Measurements from ENCODE around the gene C2orf92.

C2orf92 gene

DNA sequence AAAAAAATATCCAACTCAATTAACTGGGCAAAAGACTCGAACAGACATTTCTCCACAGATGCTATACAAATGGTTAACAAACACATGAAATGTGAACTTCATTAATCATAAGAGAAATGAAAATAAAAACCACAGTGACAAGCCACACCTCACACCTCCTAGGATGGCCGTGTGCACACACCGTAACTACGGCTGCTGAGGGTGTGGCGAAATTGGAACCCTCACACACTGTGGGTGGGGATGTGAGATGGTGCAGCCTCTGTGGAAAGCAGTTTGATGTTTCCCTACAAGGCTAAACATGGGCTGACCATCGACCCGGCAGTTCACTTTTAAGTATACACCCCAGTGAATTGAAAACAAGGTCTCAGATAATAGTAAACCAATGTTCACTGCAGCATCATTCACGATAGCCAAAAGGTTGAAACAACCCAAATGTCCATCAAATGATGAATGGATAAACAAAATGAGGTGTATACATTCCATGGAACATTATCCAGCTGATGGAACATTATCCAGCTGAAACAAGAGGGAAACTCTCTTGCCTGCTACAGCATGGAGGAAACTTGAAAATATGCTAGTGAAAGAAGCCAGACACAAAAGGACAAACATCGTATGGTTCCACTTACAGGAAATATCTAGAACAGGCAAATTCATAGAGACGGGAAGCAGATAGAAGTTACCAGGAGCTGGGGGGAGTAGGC, 76.1 kb downstream of the C2orf92 start:
- no peak for ATAC-seq
- TF ChIP-seq, protein P1, sequence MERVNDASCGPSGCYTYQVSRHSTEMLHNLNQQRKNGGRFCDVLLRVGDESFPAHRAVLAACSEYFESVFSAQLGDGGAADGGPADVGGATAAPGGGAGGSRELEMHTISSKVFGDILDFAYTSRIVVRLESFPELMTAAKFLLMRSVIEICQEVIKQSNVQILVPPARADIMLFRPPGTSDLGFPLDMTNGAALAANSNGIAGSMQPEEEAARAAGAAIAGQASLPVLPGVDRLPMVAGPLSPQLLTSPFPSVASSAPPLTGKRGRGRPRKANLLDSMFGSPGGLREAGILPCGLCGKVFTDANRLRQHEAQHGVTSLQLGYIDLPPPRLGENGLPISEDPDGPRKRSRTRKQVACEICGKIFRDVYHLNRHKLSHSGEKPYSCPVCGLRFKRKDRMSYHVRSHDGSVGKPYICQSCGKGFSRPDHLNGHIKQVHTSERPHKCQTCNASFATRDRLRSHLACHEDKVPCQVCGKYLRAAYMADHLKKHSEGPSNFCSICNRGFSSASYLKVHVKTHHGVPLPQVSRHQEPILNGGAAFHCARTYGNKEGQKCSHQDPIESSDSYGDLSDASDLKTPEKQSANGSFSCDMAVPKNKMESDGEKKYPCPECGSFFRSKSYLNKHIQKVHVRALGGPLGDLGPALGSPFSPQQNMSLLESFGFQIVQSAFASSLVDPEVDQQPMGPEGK (CRISPR knock-in tag; IDR thresholded peaks at IDR 0.05; ENCODE audit: borderline replicate concordance): no peak
- TF ChIP-seq ISL1 (CRISPR knock-in tag; IDR thresholded peaks at IDR 0.05) (no peak), ZNF70 (CRISPR knock-in tag; IDR thresholded peaks at IDR 0.05) (no peak), ZFP30 (CRISPR knock-in tag; IDR thresholded peaks at IDR 0.05) (no peak), ZNF8 (CRISPR knock-in tag; IDR thresholded peaks at IDR 0.05) (no peak), ZFP3 (CRISPR knock-in tag; IDR thresholded peaks at IDR 0.05) (no peak), ZC3H10 (CRISPR knock-in tag; IDR thresholded peaks at IDR 0.05) (no peak), CREB5 (CRISPR knock-in tag; IDR thresholded peaks at IDR 0.05; ENCODE audit: low read depth) (no peak), RARB (CRISPR knock-in tag; IDR thresholded peaks at IDR 0.05) (no peak), GLIS3 (CRISPR knock-in tag; IDR thresholded peaks at IDR 0.05) (no peak), OSR1 (CRISPR knock-in tag; IDR thresholded peaks at IDR 0.05) (no peak)
- TF ChIP-seq, protein P2, sequence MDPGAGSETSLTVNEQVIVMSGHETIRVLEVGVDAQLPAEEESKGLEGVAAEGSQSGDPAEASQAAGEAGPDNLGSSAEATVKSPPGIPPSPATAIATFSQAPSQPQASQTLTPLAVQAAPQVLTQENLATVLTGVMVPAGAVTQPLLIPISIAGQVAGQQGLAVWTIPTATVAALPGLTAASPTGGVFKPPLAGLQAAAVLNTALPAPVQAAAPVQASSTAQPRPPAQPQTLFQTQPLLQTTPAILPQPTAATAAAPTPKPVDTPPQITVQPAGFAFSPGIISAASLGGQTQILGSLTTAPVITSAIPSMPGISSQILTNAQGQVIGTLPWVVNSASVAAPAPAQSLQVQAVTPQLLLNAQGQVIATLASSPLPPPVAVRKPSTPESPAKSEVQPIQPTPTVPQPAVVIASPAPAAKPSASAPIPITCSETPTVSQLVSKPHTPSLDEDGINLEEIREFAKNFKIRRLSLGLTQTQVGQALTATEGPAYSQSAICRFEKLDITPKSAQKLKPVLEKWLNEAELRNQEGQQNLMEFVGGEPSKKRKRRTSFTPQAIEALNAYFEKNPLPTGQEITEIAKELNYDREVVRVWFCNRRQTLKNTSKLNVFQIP (CRISPR knock-in tag; IDR thresholded peaks at IDR 0.05; ENCODE audit: borderline replicate concordance, low read depth): no peak
- TF ChIP-seq, protein P3, sequence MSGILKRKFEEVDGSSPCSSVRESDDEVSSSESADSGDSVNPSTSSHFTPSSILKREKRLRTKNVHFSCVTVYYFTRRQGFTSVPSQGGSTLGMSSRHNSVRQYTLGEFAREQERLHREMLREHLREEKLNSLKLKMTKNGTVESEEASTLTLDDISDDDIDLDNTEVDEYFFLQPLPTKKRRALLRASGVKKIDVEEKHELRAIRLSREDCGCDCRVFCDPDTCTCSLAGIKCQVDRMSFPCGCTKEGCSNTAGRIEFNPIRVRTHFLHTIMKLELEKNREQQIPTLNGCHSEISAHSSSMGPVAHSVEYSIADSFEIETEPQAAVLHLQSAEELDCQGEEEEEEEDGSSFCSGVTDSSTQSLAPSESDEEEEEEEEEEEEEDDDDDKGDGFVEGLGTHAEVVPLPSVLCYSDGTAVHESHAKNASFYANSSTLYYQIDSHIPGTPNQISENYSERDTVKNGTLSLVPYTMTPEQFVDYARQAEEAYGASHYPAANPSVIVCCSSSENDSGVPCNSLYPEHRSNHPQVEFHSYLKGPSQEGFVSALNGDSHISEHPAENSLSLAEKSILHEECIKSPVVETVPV (CRISPR knock-in tag; IDR thresholded peaks at IDR 0.05): no peak

- ATAC-seq: no peak
- TF ChIP-seq TSHZ2 (CRISPR knock-in tag; IDR thresholded peaks at IDR 0.05): no peak
- TF ChIP-seq CSDC2 (CRISPR knock-in tag; IDR thresholded peaks at IDR 0.05): no peak
- no peak for TF ChIP-seq ZFP30 (CRISPR knock-in tag; IDR thresholded peaks at IDR 0.05)
- TF ChIP-seq RARB (CRISPR knock-in tag; IDR thresholded peaks at IDR 0.05): no peak
- no peak for TF ChIP-seq ZNF565 (CRISPR knock-in tag; conservative IDR thresholded peaks at IDR 0.05; ENCODE audit: low read depth)
- TF ChIP-seq BACH2 (CRISPR knock-in tag; IDR thresholded peaks at IDR 0.05; ENCODE audit: borderline replicate concordance): no peak
- TF ChIP-seq ESRRG (CRISPR knock-in tag; IDR thresholded peaks at IDR 0.05): no peak
- no peak for TF ChIP-seq ZC3H10 (CRISPR knock-in tag; IDR thresholded peaks at IDR 0.05)
- TF ChIP-seq CREB5 (CRISPR knock-in tag; IDR thresholded peaks at IDR 0.05; ENCODE audit: low read depth): no peak
These were observed 77.8 kb downstream of the C2orf92 start for GRCh38 chr2:97747285-97747684.

GRCh38 chr2:97747716-97748115, 78.2 kb downstream of the C2orf92 start:
- ATAC-seq: no peak
- TF ChIP-seq ESRRG (CRISPR knock-in tag; IDR thresholded peaks at IDR 0.05) (no peak), ARNTL (CRISPR knock-in tag; IDR thresholded peaks at IDR 0.05; ENCODE audit: borderline replicate concordance, low read depth) (no peak), TOX (CRISPR knock-in tag; IDR thresholded peaks at IDR 0.05; ENCODE audit: borderline replicate concordance) (no peak), GLIS3 (CRISPR knock-in tag; IDR thresholded peaks at IDR 0.05) (no peak), ZFP3 (CRISPR knock-in tag; IDR thresholded peaks at IDR 0.05) (no peak), SNAI2 (CRISPR knock-in tag; IDR thresholded peaks at IDR 0.05) (no peak), ZNF8 (CRISPR knock-in tag; IDR thresholded peaks at IDR 0.05) (no peak)
- TF ChIP-seq, protein P2 (CRISPR knock-in tag; IDR thresholded peaks at IDR 0.05; ENCODE audit: borderline replicate concordance, low read depth): no peak
- TF ChIP-seq, protein P1 (CRISPR knock-in tag; IDR thresholded peaks at IDR 0.05; ENCODE audit: borderline replicate concordance): no peak
- TF ChIP-seq, protein P3 (CRISPR knock-in tag; IDR thresholded peaks at IDR 0.05): no peak
